Measurements from ENCODE around the gene LGALS9.
"Not testable (repeated sequence)": the region's sequence is repeated elsewhere in the genome, so short reads cannot be mapped to it uniquely, and the experiment has no call there.

Gene LGALS9

GRCh38 chr17:27666270-27666669 is 35.3 kb downstream of the LGALS9 start:
- not testable (repeated sequence) for H2BK120ac ChIP-seq (ENCODE audit: low read depth, low read length); H3K9me3 ChIP-seq (ENCODE audit: control insufficient read depth, low read length); H3K4me3 ChIP-seq (ENCODE audit: insufficient read depth in 1 of 2, low read depth in 1 of 2, low read length in 2 of 2); H3K4me1 ChIP-seq (ENCODE audit: control insufficient read depth, insufficient read depth, low read depth, low read length); H3K23ac ChIP-seq (ENCODE audit: low read length in 2 of 2); H3K4me2 ChIP-seq (ENCODE audit: low read length, poor library complexity, severe bottlenecking); H2AFZ ChIP-seq (ENCODE audit: low read depth, low read length); H3K36me3 ChIP-seq (ENCODE audit: control insufficient read depth in 1 of 2, insufficient read depth in 2 of 2, low read depth in 1 of 2, low read length in 2 of 2); H2AK5ac ChIP-seq (ENCODE audit: low read length, severe bottlenecking); H3K9ac ChIP-seq (ENCODE audit: low read length); H2BK5ac ChIP-seq (ENCODE audit: low read depth, low read length, poor library complexity, severe bottlenecking); H4K91ac ChIP-seq (ENCODE audit: low read length); DNase-seq; H3K4ac ChIP-seq (ENCODE audit: low read depth in 1 of 2, low read length in 2 of 2); H2BK12ac ChIP-seq (ENCODE audit: low read length in 2 of 2); H3K18ac ChIP-seq (ENCODE audit: low read depth in 1 of 2, low read length in 2 of 2); H3K27ac ChIP-seq (ENCODE audit: low read length, poor library complexity, severe bottlenecking); H4K8ac ChIP-seq (ENCODE audit: low read length); H2BK15ac ChIP-seq (ENCODE audit: low read depth, poor library complexity, severe bottlenecking); H3K79me1 ChIP-seq (replicated peaks; ENCODE audit: low read length, poor library complexity, severe bottlenecking); H3K14ac ChIP-seq (ENCODE audit: low read length in 2 of 2)
- H3K27me3 ChIP-seq (ENCODE audit: control insufficient read depth in 1 of 2, insufficient read depth in 1 of 2, low read length in 2 of 2): peaks cover 0 to 19% of the 10 kb centered on the region in 2 experiments
- WGBS: 72% methylated on average over 6 of the region's 6 CpGs

- no peak overlapping the region for H3K27ac ChIP-seq (ENCODE audit: low read length, poor library complexity, severe bottlenecking)
- H2BK120ac ChIP-seq (ENCODE audit: low read depth, low read length): no peak overlapping the region
- no peaks in the 10 kb centered on the region for H3K79me1 ChIP-seq (replicated peaks; ENCODE audit: low read length, poor library complexity, severe bottlenecking)
- H3K27me3 ChIP-seq (ENCODE audit: control insufficient read depth in 1 of 2, insufficient read depth in 1 of 2, low read length in 2 of 2): peaks cover 0 to 19% of the 10 kb centered on the region in 2 experiments
- H2BK5ac ChIP-seq (ENCODE audit: low read depth, low read length, poor library complexity, severe bottlenecking): no peak overlapping the region
- no peak overlapping the region for H3K14ac ChIP-seq (ENCODE audit: low read length in 2 of 2)
- no peak overlapping the region for H4K91ac ChIP-seq (ENCODE audit: low read length)
- no peaks in the 10 kb centered on the region for H3K36me3 ChIP-seq (ENCODE audit: control insufficient read depth in 1 of 2, insufficient read depth in 2 of 2, low read depth in 1 of 2, low read length in 2 of 2)
- H4K8ac ChIP-seq (ENCODE audit: low read length): no peak overlapping the region
- DNase-seq: no peak
- H3K4me3 ChIP-seq (ENCODE audit: insufficient read depth in 1 of 2, low read depth in 1 of 2, low read length in 2 of 2): no peak overlapping the region
- no peak overlapping the region for H2AFZ ChIP-seq (ENCODE audit: low read depth, low read length)
- no peaks in the 10 kb centered on the region for H3K4me1 ChIP-seq (ENCODE audit: control insufficient read depth, insufficient read depth, low read depth, low read length)
- no peak overlapping the region for H3K23ac ChIP-seq (ENCODE audit: low read length in 2 of 2)
- H3K4me2 ChIP-seq (ENCODE audit: low read length, poor library complexity, severe bottlenecking): no peak overlapping the region
- H2AK5ac ChIP-seq (ENCODE audit: low read length, severe bottlenecking): no peak overlapping the region
- H3K4ac ChIP-seq (ENCODE audit: low read depth in 1 of 2, low read length in 2 of 2): no peak overlapping the region
- H3K18ac ChIP-seq (ENCODE audit: low read depth in 1 of 2, low read length in 2 of 2): no peak overlapping the region
- WGBS: 86% methylated on average over 11 of the region's 11 CpGs
- no peak overlapping the region for H2BK12ac ChIP-seq (ENCODE audit: low read length in 2 of 2)
- H3K9me3 ChIP-seq (ENCODE audit: control insufficient read depth, low read length): no peaks in the 10 kb centered on the region
- no peak overlapping the region for H2BK15ac ChIP-seq (ENCODE audit: low read depth, poor library complexity, severe bottlenecking)
- H3K9ac ChIP-seq (ENCODE audit: low read length): no peak overlapping the region
Observed at GRCh38 chr17:27666831-27667560, 36.0 kb downstream of the LGALS9 start.

GRCh38 chr17:27667656-27668487 is 36.9 kb downstream of the LGALS9 start:
- Histone ChIP-seq H2BK5ac (ENCODE audit: low read depth, low read length, poor library complexity, severe bottlenecking) (no peak overlapping the region), H3K14ac (ENCODE audit: low read length in 2 of 2) (no peak overlapping the region), H3K23ac (ENCODE audit: low read length in 2 of 2) (no peak overlapping the region), H3K9me3 (ENCODE audit: control insufficient read depth, low read length) (no peaks in the 10 kb centered on the region), H4K8ac (ENCODE audit: low read length) (no peak overlapping the region), H2BK120ac (ENCODE audit: low read depth, low read length) (no peak overlapping the region), H3K4me1 (ENCODE audit: control insufficient read depth, insufficient read depth, low read depth, low read length) (no peaks in the 10 kb centered on the region), H4K91ac (ENCODE audit: low read length) (no peak overlapping the region), H3K4me2 (ENCODE audit: low read length, poor library complexity, severe bottlenecking) (no peak overlapping the region), H2AK5ac (ENCODE audit: low read length, severe bottlenecking) (no peak overlapping the region), H2BK15ac (ENCODE audit: low read depth, poor library complexity, severe bottlenecking) (no peak overlapping the region), H3K36me3 (ENCODE audit: control insufficient read depth in 1 of 2, insufficient read depth in 2 of 2, low read depth in 1 of 2, low read length in 2 of 2) (no peaks in the 10 kb centered on the region), H3K9ac (ENCODE audit: low read length) (no peak overlapping the region), H3K27ac (ENCODE audit: low read length, poor library complexity, severe bottlenecking) (no peak overlapping the region), H3K18ac (ENCODE audit: low read depth in 1 of 2, low read length in 2 of 2) (no peak overlapping the region), H2AFZ (ENCODE audit: low read depth, low read length) (no peak overlapping the region), H3K4me3 (ENCODE audit: insufficient read depth in 1 of 2, low read depth in 1 of 2, low read length in 2 of 2) (no peak overlapping the region), H3K27me3 (ENCODE audit: control insufficient read depth in 1 of 2, insufficient read depth in 1 of 2, low read length in 2 of 2) (peaks cover 0 to 19% of the 10 kb centered on the region in 2 experiments), H3K79me1 (replicated peaks; ENCODE audit: low read length, poor library complexity, severe bottlenecking) (no peaks in the 10 kb centered on the region), H3K4ac (ENCODE audit: low read depth in 1 of 2, low read length in 2 of 2) (no peak overlapping the region), H2BK12ac (ENCODE audit: low read length in 2 of 2) (no peak overlapping the region)
- 81% methylated on average over 12 of the region's 12 CpGs for WGBS
- no peak for DNase-seq

- Histone ChIP-seq H2BK5ac (ENCODE audit: low read depth, low read length, poor library complexity, severe bottlenecking) (no peak overlapping the region), H3K4me2 (ENCODE audit: low read length, poor library complexity, severe bottlenecking) (no peak overlapping the region), H2BK120ac (ENCODE audit: low read depth, low read length) (no peak overlapping the region), H2AK5ac (ENCODE audit: low read length, severe bottlenecking) (no peak overlapping the region), H3K4me3 (ENCODE audit: insufficient read depth in 1 of 2, low read depth in 1 of 2, low read length in 2 of 2) (no peak overlapping the region), H3K18ac (ENCODE audit: low read depth in 1 of 2, low read length in 2 of 2) (no peak overlapping the region), H4K8ac (ENCODE audit: low read length) (no peak overlapping the region), H3K27me3 (ENCODE audit: control insufficient read depth in 1 of 2, insufficient read depth in 1 of 2, low read length in 2 of 2) (peaks cover 0 to 23% of the 10 kb centered on the region in 2 experiments), H3K4ac (ENCODE audit: low read depth in 1 of 2, low read length in 2 of 2) (no peak overlapping the region), H3K9me3 (ENCODE audit: control insufficient read depth, low read length) (no peaks in the 10 kb centered on the region), H3K9ac (ENCODE audit: low read length) (no peak overlapping the region), H3K23ac (ENCODE audit: low read length in 2 of 2) (no peak overlapping the region), H3K36me3 (ENCODE audit: control insufficient read depth in 1 of 2, insufficient read depth in 2 of 2, low read depth in 1 of 2, low read length in 2 of 2) (no peaks in the 10 kb centered on the region), H3K4me1 (ENCODE audit: control insufficient read depth, insufficient read depth, low read depth, low read length) (no peaks in the 10 kb centered on the region), H2BK12ac (ENCODE audit: low read length in 2 of 2) (no peak overlapping the region), H3K27ac (ENCODE audit: low read length, poor library complexity, severe bottlenecking) (no peak overlapping the region), H4K91ac (ENCODE audit: low read length) (no peak overlapping the region), H2BK15ac (ENCODE audit: low read depth, poor library complexity, severe bottlenecking) (no peak overlapping the region), H2AFZ (ENCODE audit: low read depth, low read length) (no peak overlapping the region), H3K14ac (ENCODE audit: low read length in 2 of 2) (no peak overlapping the region), H3K79me1 (replicated peaks; ENCODE audit: low read length, poor library complexity, severe bottlenecking) (no peaks in the 10 kb centered on the region)
- 62% methylated on average over 2 of the region's 2 CpGs for WGBS
- no peak for DNase-seq
Observed at GRCh38 chr17:27668488-27668823, 37.5 kb downstream of the LGALS9 start.

All from mesenchymal stem cell (in vitro differentiated cells and primary cell).